GM19455 (cell line): Measurements from ENCODE around the gene ANKLE1.
"Not testable (repeated sequence)": the region's sequence is repeated elsewhere in the genome, so short reads cannot be mapped to it uniquely, and the experiment has no call there.

ENCODE experiments used
- ATAC-seq: cut with Tn5 transposase; IDR thresholded peaks from one replicate; pipeline ENCODE4 v1.9.1; 2021; ENCODE audit not compliant: unreplicated experiment

The ANKLE1 gene

DNA sequence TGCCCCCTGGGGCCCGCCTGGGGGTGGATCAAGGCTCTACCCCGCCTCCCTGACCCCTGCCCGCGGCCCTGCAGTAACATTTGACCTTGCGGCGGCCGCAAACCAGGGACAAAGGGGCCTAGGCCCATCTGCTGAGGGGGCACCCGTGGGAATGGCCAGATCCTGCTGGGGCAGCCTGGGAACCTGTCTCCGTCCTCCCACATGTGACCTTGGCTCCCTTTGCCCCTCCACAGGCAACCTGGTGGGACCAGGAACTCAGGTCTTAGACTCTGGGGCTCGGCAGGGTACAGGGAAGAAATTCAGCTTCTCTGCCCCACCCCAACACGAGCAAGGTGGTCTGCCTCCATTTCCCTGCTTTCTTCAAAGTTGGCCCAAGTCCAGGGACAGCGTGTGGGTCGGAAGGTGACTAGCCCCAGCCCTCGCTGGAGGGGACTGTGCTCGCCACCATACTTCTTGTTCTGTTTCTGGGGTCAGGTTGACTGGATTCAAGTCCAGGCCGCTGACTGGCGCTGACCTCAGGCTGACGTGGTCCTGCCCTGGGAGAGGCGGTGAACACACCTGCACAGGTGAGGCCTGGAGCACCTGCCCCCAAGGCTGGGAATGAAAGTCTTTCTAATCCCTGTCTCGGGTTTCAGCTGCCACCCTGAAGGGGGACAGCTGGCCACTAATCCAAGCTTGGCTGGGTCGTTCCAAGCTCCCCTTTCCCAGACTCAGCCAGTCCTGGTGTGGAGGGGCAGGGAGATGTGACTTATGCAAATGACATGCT lies 33.5 kb upstream of the ANKLE1 start:
- no peak for ATAC-seq

DNA sequence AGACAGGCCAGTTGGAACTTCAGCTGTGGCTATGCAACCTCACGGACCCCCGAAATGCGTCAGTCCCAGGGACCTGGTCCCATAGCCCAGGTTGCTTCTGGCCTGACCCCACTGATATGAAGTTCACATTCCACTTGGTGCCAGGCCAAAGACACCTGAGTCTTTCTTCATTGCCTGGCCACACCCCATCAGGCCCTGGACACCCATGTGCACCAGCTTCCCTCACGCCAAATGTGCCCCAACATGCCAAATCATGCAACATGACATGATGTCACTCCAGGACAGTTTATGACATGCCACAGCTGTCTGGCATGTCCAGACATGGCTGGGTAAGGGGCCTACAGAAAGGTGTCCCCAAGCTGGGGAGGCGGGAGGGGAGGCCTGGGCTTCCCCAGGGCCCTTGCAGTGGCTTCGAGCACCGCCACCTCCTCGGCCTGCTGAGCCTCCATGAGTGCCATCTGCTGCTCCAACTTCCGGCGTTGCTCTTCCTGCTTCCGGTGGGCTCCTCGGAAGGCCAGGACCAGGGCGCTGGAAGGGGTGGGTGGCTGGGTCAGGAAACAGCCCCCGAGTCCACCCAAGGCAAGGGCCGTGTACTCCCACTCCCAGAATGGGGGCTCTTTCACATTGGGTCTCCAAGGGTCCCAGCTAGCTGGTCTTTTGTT lies 31.7 kb upstream of the ANKLE1 start:
- no peak for ATAC-seq

DNA sequence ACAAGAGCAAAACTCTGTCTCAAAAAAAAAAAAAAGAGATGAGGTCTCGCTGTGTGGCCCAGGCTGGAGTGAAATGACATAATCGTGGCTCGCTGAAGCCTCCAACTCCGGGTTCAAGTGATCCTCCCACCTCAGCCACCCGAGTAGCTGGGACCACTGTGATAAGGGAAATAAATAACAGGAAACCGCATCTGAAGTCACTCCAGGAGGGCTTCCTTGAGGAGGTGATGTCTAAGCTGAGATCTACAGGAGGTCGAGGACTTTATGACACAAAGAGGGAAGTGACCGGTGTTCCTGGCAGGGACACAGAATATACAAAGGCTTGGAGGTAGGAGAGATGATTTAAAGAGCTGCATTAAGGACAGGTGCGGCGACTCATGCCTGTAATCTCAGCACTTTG lies 27.1 kb upstream of the ANKLE1 start:
- ATAC-seq: no peak

DNA sequence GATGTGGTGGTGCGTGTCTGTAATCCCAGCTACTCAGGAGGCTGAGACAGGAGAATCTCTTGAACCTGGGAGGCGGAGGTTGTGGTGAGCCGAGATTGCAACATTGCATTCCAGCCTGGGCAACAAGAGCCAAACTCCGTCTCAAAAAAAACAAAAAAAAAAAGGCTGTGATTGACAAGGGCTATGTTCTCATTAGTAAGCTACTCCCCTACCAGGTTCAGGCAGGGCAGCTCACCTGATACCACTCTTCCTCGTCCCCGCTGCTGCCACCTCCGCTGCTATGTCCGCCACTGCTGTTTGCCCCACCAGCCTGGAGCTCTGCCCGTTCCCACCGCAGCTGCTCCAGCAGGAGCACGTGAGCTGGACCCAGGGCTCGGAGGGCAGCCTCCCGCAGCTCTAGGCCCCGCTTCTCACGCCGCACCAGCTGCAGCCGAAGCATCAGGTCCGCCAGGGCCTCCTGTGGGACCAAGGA lies 26.5 kb upstream of the ANKLE1 start:
- no peak for ATAC-seq

DNA sequence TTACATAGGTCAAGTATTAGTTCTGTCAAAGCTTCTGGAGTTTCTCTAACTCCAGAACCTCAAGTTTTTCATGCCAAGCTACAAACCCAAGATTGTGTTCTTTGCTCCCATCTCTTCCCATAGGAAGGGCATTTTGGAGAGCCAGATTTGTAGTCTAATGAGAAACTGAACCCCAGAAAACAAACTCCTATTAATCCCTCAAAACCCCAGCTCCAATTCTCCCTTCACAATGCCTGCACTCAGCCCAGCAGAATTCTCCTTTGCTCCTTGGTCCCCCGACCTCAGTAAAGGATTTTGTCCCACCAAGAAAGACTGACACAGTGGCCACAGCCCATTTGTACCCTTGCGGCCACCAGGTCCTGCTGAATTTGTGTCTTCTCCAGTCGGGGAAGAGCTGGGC lies 25.6 kb upstream of the ANKLE1 start:
- no peak for ATAC-seq

DNA sequence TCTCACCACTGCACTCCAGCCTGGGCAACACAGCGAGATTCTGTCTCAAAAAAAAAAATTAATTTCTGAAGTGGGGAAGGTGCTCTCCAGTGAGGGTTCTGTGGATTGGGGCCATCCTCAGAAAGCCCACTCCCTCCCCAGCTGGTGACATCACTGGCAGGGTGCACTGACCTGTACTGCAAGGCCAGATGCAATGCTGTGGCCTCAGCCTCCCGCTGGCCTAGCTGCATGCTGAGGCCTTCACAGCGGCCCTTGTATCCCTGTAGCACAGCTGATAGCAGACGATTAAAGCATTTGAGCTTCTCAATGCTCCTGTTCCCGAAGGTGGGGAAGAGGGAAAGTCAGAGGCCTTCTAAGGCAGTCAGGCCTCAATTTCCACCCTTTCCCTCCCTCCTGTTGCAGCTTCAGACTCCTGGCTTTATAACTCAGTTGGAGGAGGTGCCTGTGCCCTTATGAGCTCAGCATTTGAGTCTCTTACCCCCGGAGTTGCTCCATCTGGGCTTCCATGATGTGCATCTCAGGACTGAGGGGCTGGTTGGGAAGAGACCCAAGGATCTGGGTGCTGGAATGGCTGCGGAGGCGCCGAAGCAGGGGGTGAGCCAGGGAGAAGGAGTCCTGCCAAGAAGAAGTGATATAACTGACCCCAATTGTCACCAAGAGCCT lies 22.5 kb upstream of the ANKLE1 start:
- no peak for ATAC-seq

DNA sequence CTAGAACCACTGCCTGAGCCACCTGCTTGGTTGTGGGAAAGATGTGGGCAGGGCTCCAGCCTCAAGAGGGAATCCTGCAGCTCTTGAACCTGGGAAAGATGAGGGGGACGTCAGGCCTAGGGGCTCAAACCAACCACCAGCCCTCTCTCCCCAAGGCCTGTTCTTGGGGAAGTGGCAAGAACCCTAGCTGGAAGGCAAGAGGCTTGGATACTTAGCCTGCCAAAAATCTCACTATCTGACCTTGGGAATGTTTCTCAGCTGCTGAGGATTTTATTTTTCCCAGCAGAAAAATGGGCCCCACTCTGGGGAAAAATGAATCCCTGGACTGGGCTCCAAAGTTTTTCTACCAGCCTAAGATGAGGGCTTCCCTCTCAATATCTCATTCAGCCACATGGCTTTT lies 21.8 kb upstream of the ANKLE1 start:
- no peak for ATAC-seq

DNA sequence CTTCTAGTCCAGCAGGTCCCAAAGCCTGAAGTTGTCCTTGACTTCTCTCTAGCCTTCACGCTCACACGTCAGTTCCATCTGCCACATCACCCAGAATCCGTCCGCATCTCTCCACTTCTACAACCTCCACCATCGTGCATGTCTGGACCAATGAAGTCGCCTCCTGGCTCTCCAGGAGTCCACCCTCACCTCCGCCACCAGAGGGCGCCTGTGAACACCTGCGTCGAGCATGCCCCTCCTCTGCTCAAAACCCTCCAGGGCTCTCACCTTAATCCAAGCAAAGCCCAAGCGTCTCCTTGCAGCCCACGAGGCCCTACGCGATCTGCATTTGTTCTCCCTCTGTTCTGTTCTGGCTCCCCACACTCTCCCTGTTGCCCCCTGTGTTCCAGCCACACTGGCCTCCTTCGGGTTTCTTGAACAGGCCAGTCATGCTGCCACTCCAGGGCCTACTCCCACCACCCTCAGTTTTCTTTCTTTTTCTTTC lies 20.8 kb upstream of the ANKLE1 start:
- peak; percentile 68 for ATAC-seq

DNA sequence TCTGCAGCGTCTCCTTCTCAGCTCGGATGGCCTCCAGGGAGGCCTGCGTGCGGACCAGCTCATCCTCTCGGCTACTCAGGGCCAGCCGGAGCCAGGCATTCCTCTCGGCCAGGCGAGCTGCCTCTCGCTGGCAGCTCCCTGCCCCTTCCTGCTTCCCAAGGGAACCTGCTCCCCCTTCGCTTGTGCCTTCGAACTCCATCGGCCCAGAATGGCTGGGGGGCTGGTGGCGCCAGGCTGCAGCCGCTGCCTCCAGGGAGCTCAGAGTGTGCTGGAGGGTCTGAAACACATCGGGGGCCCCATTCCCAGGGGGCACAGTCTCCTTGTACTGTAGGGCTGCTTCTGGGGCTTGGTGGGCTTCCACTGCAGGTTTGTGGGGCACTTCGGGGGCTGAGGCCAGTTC lies 19.1 kb upstream of the ANKLE1 start:
- no peak for ATAC-seq

DNA sequence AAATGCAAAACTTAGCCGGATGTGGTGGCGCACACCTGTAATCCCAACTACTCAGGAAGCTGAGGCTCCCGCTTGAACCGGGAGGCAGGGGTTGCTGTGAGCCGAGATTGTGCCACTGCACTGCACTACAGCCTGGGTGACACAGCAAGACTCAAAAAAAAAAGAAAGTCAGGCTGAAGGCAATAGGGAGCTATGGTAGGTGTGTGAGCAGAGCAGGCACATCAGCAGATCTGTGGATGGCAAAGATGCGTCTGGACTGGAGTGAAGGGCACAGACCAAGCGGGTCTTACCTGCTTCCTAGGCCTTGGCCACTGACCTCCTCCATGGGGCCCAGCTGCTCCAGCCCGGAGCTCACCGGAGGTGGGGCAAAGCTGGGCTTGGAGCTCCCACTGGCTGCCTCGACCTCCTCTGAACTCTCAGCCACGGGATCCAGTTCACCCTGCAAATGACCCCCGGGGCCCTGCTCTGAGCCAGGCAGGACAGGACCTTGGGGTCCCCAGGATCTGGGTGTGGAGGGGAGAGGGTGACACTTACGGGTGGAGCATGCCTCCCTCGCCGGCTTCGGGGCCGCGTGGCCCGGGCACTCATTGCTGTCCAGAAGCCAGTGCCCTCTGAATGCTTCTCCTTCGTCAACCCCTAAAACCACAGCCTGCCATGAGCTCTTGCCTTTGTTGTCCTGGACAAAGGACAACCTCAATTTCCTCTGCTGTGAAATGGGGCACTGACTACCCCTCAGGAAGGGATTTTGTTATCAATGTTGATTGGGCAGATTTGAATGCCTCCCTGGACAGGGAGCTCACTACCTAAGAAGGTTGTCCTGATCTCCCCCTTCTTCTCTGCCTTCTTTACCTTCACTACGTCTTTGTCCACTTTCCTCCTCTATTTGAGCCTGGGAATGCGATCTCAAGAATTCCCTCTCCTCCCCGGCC lies 17.7 kb upstream of the ANKLE1 start:
- ATAC-seq: no peak

DNA sequence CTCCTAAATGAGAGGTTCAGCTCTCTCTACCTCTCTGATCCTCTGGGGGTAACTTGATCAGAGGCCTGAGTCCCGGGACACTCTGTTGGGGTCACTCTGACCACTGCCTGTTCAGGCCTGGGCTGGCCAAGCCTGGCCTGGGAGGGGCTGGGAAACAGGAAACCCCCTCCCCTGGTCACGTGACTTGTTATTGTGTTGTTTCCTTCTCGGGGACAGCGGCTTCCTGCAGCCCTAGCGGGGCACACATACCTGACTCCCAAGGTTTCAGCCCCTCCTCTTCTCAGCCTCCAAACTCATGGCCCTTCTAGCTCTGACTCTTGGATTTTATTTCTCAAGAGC lies 17.1 kb upstream of the ANKLE1 start, which contains the start of gene USHBP1:
TSS of gene USHBP1 (minus strand) at position 105 of the 339 bp plus-strand sequence. CDS start 446 bp downstream, outside the sequence.
- ATAC-seq: no peak

DNA sequence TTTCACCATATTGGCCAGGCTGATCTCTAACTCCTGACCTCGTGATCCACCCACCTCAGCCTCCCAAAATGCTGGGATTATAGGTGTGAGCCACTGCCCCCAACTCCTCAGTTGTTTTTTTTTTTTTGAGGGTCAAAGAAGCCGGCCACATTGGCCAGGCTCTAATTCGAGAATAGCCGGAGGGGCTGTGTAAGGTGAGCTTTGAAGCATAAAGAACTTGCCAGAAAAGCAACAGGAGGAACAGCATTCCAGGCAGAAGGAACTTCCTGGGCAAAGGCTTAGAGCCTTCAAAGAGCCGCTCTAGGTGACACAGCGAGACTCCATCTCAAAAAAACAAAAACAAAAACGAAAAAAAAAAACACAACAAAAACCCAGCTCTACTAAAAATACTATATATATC lies 15.7 kb upstream of the ANKLE1 start:
- no peak for ATAC-seq

DNA sequence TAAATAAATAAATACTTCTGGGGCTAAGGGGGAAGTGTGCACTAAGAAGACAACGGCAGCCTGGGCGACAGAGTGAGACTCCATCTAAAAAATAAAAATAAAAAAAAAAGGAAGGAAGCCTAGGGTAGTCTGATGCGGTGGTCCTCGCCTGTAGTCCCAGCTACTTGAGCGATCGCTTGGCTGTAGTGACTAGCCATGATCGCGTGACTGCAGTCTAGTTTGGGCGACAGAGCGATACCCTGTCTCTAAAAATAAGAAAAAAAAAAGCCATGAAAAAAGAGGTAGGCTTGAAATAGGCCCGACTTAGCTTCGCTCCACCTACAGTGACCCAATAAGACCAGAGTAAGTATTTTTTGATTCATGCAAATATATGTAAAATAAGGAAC lies 15.1 kb upstream of the ANKLE1 start:
- ATAC-seq: no peak

DNA sequence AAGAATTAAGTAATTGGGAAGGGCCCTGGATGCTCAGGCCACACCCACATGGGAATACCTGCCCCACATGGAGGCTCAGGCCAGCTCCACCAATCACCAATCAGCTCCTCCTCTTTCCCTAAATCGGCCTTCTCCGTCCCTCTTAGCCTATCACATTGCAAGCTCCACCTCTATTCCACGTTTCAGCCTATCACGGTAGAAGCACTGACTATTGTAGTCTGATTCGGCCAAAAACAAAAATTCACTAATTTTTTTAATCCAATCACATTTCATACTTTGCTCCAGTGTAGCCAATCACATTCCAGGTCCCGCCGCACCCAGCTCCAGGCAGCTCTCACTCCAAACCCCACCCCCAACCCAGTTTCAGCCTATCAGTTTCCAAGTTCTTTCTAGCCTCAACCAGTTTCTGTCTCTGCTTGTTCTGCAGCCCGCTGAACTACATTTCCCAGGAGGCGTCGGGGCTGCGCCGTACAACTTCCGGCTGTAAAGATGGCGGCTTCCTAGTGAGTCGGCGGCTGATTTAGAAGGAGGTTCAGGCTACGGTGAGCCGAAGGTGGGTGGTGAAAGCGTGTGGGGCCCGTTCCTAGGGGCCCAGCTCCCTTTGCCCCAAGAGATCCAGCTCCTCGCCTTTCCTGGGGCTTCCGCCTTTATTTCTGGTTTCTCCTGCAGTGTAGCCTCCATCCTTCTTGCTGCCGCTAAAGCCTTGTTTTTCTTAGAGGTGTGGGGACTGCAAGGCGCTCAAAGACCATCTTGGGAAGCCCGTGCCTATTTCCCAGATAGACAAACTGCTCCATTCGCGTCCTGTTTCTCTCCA lies 14.5 kb upstream of the ANKLE1 start, which contains the start of gene BABAM1:
TSS of gene BABAM1 (plus strand) at position 469 of the 814 bp plus-strand sequence. CDS start 1,364 bp downstream, outside the sequence.
- peak; percentile 88 for ATAC-seq

DNA sequence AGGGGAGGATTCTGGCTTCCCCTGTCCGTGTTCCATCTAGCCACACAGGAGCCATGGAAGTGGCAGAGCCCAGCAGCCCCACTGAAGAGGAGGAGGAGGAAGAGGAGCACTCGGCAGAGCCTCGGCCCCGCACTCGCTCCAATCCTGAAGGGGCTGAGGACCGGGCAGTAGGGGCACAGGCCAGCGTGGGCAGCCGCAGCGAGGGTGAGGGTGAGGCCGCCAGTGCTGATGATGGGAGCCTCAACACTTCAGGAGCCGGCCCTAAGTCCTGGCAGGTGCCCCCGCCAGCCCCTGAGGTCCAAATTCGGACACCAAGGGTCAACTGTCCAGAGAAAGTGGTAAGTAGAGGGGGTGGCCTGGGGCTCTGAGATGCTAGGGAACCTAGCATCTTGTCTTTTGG lies 12.9 kb upstream of the ANKLE1 start:
- no peak for ATAC-seq

DNA sequence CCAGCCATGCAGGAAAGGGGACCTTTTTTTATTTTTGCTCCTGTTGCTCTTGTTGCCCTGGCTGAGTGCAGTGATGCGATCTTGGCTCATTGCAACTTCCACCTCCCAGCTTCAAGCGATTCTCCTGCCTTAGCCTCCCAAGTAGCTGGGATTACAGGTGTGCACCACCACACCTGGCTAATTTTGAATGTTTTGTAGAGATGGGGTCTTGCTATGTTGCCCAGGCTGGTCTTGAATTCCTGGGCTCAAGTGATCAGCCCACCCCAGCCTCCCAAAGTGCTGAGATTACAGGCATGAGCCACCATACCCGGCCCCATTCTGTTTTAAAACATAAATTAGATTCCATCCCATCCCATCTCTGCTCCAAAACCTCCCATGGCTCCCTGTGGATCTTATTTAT lies 6.8 kb upstream of the ANKLE1 start:
- not testable (repeated sequence) for ATAC-seq

DNA sequence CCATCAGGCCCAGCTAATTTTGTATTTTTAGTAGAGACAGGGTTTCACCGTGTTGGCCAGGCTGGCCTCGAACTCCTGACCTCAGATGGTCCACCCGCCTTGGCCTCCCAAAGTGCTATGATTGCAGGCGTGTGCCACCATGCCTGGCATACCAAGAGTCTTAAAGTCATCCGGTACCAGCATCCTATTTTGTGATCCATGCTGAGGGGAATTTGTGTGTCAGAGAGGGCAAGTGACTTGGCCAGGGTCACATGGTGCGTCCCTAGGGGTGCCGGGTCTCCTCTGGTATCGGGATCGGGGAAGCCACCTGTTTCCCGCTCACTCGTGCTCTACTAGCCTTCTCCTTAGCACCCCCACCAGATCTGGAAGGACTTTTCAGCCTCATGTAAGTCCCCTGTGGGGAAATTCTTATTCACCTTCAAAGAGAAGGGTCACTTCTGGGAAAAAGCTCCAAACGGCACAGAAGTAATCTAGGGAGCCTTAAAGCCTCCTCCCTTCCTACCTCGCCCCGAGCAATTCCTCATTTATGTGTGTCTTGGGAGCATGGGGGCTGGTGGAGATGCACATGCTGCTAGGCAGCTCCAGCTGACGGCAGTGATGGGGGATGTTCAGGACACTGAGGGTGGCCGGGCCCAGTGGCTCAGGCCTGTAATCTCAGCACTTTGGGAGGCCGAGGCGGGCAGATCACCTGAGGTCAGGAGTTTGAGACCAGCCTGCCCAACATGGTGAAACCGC lies 6.1 kb upstream of the ANKLE1 start:
- ATAC-seq: no peak

DNA sequence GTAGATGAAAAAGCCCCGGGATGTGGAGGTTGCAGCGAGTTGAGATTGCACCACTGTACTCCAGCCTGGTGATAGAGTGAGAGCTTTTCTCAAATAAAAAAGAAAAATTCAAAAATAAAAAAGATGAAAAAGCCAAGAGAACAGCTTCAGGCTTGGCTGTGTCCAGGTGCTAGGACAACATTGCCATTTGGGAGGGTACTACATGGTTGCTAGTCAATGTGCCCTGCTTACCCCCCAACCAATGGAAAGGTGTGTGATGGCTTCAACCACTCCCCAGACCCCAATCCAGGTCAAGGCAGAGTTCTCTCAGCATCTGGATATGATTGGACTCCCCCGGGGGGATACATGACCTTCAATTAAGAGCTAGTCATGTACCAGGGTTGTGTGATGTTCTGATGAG lies 2.3 kb upstream of the ANKLE1 start:
- no peak for ATAC-seq

DNA sequence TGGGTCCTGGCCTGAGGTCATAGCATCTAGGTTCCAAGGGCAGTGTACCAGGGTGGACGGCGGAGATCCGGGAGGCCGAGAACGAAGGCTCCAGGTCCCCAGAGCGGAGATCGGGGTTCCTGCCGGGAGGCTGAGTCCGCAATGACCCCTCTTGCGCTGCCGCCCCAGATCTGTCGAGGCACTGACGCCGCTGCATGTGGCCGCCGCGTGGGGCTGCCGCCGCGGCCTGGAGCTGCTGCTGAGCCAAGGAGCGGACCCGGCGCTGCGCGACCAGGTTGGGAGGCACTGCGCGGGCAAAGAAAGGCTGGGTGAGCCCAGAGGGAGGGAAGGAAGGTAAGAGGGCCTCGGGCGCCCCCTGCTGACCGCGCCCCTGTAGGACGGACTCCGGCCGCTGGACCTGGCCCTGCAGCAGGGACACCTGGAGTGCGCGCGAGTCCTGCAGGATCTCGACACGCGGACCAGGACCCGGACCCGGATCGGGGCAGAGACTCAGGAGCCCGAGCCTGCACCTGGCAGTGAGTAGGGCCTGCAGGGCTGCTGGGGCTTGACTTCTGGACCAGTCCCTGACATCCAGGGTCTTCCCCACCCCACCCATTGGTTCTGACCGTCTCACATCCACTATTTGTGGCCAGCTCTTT lies 906 bp downstream of the ANKLE1 start:
- ATAC-seq: peak; percentile 67
